Right lobe of liver (tissue), 6 donors: ENCODE data around the gene ARRDC5. TPM values are rescaled to one million over a fixed set of nuclear protein-coding genes. Genes with fewer than 3 reads are reported as not detected.

Experiments used
- ATAC-seq, 4 donors: fragments of 200-7000 bp; cut with Tn5 transposase; one replicate each; pipeline ENCODE4 v1.9.1; 2020; ENCODE audit warnings: mild to moderate bottlenecking in 4 of 4, moderate library complexity in 4 of 4
- DNase-seq, 3 donors: peaks; one replicate each; pipeline ENCODE4 v3.0.0-alpha.2; 2020
- H3K27ac ChIP-seq, 3 donors: fragments of 200-600 bp; one replicate each; pipeline ENCODE4 v1.8.0; 2022
- H3K27me3 ChIP-seq, 2 donors: fragments of 200-600 bp; one replicate each; pipeline ENCODE4 v1.8.0; 2022
- H3K36me3 ChIP-seq, 4 donors: fragments of 200-600 bp; sonication (generic) in 1 of 4; one replicate each; pipeline versions ENCODE4 v1.5.1 to v1.8.0; 2017 to 2022; ENCODE audit warnings: control low read depth in 1 of 4
- H3K4me1 ChIP-seq, 4 donors: fragments of 200-600 bp; sonication (generic) in 1 of 4; one replicate each; pipeline versions ENCODE4 v1.5.1 to v1.8.0; 2017 to 2022; ENCODE audit warnings: control low read depth in 1 of 4
- H3K4me3 ChIP-seq, 3 donors: fragments of 200-600 bp; one replicate each; pipeline ENCODE4 v1.8.0; 2022
- H3K9me3 ChIP-seq, 4 donors: fragments of 200-600 bp; sonication (generic) in 1 of 4; one replicate each; pipeline versions ENCODE4 v1.5.1 to v1.8.0; 2017 to 2022; ENCODE audit warnings: control low read depth in 1 of 4
- CTCF ChIP-seq, 4 donors: fragments of 200-600 bp in 3 of 4; fragments of 450-650 bp in 1 of 4; IDR thresholded peaks; one replicate each; pipeline versions ENCODE4 v1.5.1 to v1.8.0; 2016 to 2022; ENCODE audit warnings: antibody characterized with exemption in 4 of 4, mild to moderate bottlenecking in 2 of 4
- POLR2A ChIP-seq: fragments of 450-650 bp; IDR thresholded peaks from one replicate; pipeline ENCODE4 v1.6.1; 2017; ENCODE audit warnings: antibody characterized with exemption, mild to moderate bottlenecking
- WGBS: methylation state at CpG from one replicate; pipeline ENCODE4 v1.1.6; 2018; ENCODE audit warnings: low coverage, low lambda C conversion rate; ENCODE audit not compliant: insufficient coverage; ENCODE audit errors: missing lambda C conversion rate; 5-methylcytosine and 5-hydroxymethylcytosine counted together
- intact Hi-C, 2 donors: fragments of 100-400 bp; cut with DNase I; formaldehyde crosslinking; loops; one replicate each; pipeline versions ENCODE4 v1.11.2 to v1.14.1; 2022
- total RNA-seq, 6 experiments: library from RNA; depleted of rRNA in 2 of 6; stranded (reverse); fragments of >200 nt in 2 of 6; fragmentation: NEBNext Ultra II Directional in 3 of 6; extraction: Animal tissue kit (Norgen Biotek cat#: 25700) in 3 of 6; gene quantifications; one replicate each; pipeline versions ENCODE4 v1.1.0 to v1.2.4, GENCODE V29; 2016 to 2023
- donor health status: DM: no; HTN: yes; CAD: no.
- donor health status: DM: no; HTN: no; CAD: no.
- donor health status: DM: no; HTN: no; CAD: no.
- donor health status: DM: no; HTN: yes; CAD: no.
- donor health status: DM: no; HTN: yes; CAD: no.

ARRDC5 gene
- total RNA-seq, 6 experiments from 2014 or later: 0.15 to 0.35 (median 0.17) TPM; not detected in 3

GRCh38 chr19:4909897-4910593, 7.3 kb upstream of the ARRDC5 start:
- Histone ChIP-seq H3K36me3 (no peaks in the 10 kb centered on the region), H3K27ac (no peak overlapping the region), H3K4me3 (peak overlapping the region; percentile 48 to 56 (median 51)), H3K9me3 (no peaks in the 10 kb centered on the region), H3K4me1 (peaks cover 0 to 13% (median 0%) of the 10 kb centered on the region in 4 donors), H3K27me3 (no peaks in the 10 kb centered on the region)
- peak; percentile 91 to 96 (median 94) for ATAC-seq
- TF ChIP-seq CTCF (IDR thresholded peaks at IDR 0.05) (no peak), POLR2A (no peak)
- WGBS: 0% methylated on average over 9 of the region's 85 CpGs
- intact Hi-C loops: loop anchor here (5.0 kb wide), 2 partner anchors 33 to 103 kb away; no protein-coding TSS in a partner anchor
- DNase-seq: peak; percentile 89 to 93 (median 92)

- DNase-seq (no peak), ATAC-seq (no peak)
Observed at GRCh38 chr19:4909156-4909896, 6.6 kb upstream of the ARRDC5 start, which contains the start of gene UHRF1. Gene UHRF1 (plus strand): TSS chr19:4909501. CDS start chr19:4910886, 1,385 bp downstream.

GRCh38 chr19:4908781-4909155, 6.1 kb upstream of the ARRDC5 start:
- Histone ChIP-seq H3K4me3 (no peak overlapping the region), H3K27me3 (no peaks in the 10 kb centered on the region), H3K27ac (no peak overlapping the region), H3K9me3 (no peaks in the 10 kb centered on the region), H3K4me1 (peaks cover 0 to 13% (median 0%) of the 10 kb centered on the region in 4 donors), H3K36me3 (no peaks in the 10 kb centered on the region)
- no peak for TF ChIP-seq CTCF (IDR thresholded peaks at IDR 0.05)
- ATAC-seq (no peak), DNase-seq (no peak)
- intact Hi-C loops: no loop called here
- WGBS: 82% methylated on average over 10 of the region's 15 CpGs

More at GRCh38 chr19:4909156-4909896, 6.6 kb upstream of the ARRDC5 start, which contains the start of gene UHRF1:
- no peak for TF ChIP-seq POLR2A
- no peak for TF ChIP-seq CTCF (IDR thresholded peaks at IDR 0.05)
- no peaks in the 10 kb centered on the region for H3K27me3 ChIP-seq
- no peak within 1 kb of the TSS for H3K27ac ChIP-seq
- H3K4me1 ChIP-seq: peaks cover 0 to 13% (median 0%) of the 10 kb centered on the region in 4 donors
- no peaks in the 10 kb centered on the region for H3K36me3 ChIP-seq
- no peaks in the 10 kb centered on the region for H3K9me3 ChIP-seq
- H3K4me3 ChIP-seq: peak within 1 kb of the TSS; percentile 48 to 56 (median 51)
- intact Hi-C loops: no loop called here
- 0% methylated on average over 5 of the region's 89 CpGs for WGBS

GRCh38 chr19:4908360-4908759, 5.7 kb upstream of the ARRDC5 start:
- H3K9me3 ChIP-seq: no peaks in the 10 kb centered on the region
- ATAC-seq (no peak), DNase-seq (no peak)
- H3K27me3 ChIP-seq: no peaks in the 10 kb centered on the region
- H3K27ac ChIP-seq: no peak overlapping the region
- intact Hi-C loops: no loop called here
- H3K4me1 ChIP-seq: peaks cover 0 to 13% (median 0%) of the 10 kb centered on the region in 4 donors
- H3K4me3 ChIP-seq: no peak overlapping the region
- no peak for TF ChIP-seq POLR2A
- no peak for TF ChIP-seq CTCF (IDR thresholded peaks at IDR 0.05)
- H3K36me3 ChIP-seq: no peaks in the 10 kb centered on the region
- WGBS: 74% methylated on average over 4 of the region's 5 CpGs
